GM18861 (cell line): ENCODE data around the gene EML5.

Experiments
- ATAC-seq: cut with Tn5 transposase; IDR thresholded peaks from one replicate; pipeline ENCODE4 v1.9.1; 2021; ENCODE audit not compliant: unreplicated experiment

The EML5 gene

GRCh38 chr14:88618476-88618875, 174.3 kb downstream of the EML5 start:
- no peak for ATAC-seq

- no peak for ATAC-seq
These were observed 175.3 kb downstream of the EML5 start for GRCh38 chr14:88617479-88617878.

DNA sequence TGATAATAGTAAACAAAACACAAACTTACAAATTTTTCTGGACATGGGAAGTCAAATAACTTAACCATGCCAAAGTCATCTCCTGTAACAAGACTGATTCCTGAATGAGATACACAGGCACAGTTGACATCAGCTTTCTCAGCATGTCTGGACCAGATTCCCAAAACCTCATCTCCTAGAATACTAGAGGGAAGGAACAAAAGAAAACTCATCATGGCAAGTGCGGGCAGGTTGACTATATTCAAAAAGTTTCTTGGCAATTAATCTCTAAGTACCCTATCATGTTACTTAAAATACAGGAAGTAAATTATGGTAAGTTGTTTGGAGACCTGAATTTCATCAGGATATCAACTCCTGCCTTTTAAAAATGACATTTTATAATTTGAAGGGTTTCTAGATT, 176.1 kb downstream of the EML5 start:
- no peak for ATAC-seq

- ATAC-seq = no peak
These were observed 178.4 kb downstream of the EML5 start for GRCh38 chr14:88614218-88614907.

DNA sequence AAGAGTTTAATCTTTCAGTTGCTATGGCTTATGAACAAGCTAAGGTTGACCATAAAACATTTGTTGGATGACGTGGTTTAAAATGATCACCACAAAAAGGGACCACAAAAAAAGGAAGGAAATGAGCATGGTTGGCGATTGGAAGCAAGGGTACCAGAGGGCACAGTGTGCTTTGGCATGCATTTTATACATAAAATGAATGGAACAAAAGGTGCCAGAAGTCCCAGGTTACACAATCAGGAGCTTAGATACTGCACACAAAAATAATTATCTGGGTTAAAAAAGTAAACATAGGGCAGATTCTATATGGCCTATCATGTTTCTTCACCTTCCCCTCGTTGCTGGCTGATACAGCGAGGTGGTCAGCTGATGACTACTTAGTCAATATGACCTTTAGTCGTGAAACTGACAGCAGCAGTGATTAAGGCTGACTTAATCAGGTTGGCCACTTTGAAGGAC, 179.2 kb downstream of the EML5 start:
- no peak for ATAC-seq

GRCh38 chr14:88612981-88613380, 179.8 kb downstream of the EML5 start:
- no peak for ATAC-seq

GRCh38 chr14:88611878-88612277, 180.9 kb downstream of the EML5 start:
- no peak for ATAC-seq

GRCh38 chr14:88607829-88608228, 184.9 kb downstream of the EML5 start:
- ATAC-seq = no peak

DNA sequence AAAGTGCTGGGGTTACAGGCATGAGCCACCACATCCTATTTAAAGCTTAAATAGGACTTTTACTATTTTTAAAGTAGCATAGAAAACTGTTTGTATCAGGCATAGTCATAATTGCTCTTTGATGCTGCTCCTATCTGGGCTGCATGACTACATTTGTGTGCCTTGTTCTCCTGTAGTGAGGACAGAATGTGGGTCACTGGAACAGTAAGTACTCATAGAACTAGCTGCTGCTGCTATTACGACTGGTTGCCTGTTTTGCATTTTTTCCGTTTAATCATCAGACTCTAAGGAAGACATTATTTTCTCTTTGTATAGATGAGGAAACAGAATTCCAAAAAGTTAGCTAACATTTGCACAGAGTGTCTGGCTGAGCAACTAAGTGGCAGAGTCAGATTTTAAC, 187.2 kb downstream of the EML5 start:
- no peak for ATAC-seq

DNA sequence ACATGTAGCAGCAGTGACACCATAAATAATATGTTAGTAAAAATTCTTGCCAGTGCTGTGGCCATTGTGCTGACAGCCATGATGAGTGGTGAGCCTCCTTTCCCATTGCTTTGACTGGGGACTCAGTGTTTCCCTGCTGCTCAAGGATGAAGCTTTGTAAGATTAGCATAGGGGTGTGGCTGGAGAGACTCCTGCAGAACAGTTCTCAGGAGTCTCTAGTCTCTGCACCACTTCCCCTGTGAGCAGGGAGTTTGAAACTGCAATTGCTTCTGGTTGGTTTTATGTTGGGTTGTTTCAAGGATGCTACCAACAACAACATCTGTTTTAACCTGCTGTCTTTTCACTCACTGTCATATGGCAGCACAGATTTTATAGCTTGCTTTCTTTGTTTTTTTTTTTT, 188.5 kb downstream of the EML5 start:
- ATAC-seq = no peak

DNA sequence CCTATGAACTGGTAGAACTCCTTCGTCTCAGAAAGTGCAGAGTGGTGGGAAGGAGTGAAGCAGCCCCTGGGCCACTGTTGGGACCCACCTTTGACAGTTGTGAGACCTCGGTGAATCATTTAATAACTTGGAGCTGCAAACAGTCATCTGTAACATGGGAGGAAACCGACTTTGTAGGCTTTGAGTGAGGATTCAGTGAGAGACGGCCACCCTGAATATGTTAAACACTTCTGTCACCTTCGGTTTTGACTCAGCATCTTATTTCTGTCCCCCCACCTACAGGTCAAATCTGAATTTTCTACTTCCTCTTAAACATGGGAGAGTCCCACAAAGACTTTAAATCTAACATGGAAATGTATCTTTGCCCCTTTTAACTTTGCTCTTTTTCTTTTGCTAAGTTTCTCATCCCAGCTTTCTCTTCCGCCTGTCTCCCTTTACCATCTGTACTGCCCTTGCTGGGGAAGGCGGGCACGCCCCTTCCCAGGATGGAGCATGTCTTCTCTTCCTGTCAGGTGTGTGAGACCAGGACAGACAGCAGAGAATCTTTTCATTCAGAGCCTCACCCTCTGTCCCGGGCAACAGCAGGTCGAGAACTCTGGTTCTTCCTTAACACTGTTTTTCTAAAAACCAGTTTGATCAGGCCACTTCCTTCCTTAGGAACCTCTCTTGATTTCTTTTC, 192.9 kb downstream of the EML5 start:
- ATAC-seq = peak; percentile 94

GRCh38 chr14:88599326-88599725, 193.4 kb downstream of the EML5 start:
- ATAC-seq = no peak

DNA sequence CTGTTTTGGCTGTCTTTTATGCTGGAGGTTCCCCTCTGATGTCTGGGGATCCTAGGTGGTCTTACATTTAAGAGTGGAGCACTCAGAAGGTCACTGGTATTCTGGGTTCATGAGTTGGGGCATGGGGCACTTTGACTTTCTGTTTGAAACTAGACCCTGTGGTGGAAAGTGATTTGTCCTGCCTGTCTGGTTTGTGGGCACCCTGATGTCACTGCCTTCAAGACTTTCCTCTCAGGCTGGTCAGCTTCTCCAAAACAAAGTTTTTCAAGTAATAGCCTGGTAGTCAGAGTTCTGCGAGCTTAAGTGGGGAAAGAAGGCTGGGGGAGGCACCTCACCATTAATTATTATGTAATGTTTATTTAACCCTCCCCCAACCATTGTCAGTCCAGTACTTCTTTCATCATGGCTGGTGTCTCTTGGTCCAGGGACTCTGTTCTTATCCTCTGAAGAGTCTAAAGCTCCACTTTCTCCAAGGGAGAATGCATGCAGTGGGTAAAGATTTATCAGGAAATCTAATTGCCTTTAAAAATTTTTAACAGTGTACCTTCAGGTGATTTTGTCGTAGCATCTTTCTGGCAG, 194.6 kb downstream of the EML5 start:
- no peak for ATAC-seq

DNA sequence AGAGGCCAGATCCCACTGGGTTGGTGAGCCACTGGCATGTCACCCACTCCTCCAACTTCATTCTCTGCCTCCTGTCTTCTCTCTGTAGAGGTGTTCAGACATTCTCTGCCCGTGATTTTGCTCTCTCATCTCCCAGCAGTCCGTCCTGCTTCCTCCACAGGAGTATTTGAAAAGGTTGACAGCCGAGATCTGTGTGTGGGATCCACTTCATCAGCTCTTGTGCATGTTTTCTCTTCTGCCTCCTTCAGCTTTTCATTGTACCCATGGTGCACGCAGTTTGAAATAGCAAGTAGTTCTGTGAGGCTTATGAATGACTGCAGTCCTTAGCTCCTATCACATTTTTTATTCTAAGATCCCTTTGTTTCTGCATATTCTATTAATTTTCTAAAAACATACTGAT, 195.2 kb downstream of the EML5 start:
- ATAC-seq = no peak

DNA sequence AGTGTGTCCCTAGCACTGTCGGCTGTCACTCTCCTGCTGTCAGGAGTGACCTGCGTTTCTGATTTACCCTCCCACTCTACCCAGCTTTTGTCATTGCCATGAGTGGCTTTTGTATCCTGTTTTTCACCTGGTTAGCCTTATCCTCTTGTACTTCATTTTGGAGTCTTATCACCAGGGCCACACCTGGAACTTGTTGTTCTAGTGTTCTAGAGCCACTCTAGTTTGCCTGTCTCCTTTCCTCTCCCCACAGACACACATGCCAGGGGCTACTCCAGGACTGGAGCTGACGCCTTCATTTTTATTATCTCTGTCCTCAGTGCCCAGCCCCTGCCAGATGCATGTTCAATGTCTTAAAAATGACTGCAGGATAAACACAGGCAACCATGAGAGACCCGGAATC, 195.7 kb downstream of the EML5 start:
- no peak for ATAC-seq

DNA sequence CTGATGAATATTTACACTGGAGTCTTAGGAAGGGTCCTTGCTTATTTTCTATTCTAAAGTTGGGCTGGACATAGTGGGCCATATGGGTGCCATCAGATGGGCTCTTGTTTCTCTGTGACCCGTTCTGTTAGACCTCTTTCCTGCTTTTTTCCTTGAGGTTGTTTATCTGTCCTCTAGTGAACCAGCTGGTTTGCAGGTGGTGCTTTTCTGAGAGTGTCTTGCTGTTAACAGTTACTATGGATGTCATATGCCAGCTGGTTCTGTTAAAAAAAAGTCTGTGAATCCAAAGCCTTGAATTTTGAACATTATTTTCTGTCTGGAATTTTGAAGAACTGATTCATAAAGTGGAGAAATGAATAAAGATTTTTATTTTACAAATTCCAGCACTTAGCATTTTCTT, 200.7 kb downstream of the EML5 start:
- ATAC-seq = no peak

- no peak for ATAC-seq
These were observed 202.6 kb downstream of the EML5 start for GRCh38 chr14:88590173-88590572.

DNA sequence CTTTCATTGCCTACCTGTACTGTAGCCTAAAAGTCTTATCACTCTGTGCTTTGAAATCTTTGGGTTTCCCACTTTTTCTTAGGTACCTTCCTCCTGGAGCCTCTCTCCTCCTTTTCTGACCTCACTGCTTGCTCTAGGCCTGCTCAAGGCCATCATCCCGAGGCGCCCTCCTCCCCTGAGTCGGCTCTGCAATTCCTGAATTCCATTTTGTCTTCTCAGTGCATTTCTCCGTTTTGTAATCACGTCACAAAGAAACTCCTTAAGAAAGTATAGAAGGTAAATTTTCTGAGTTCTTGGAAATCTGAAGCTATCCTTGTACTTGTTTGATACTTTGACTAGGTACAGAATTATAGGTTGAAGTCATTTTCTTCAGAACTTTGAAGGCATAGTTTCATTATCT, 204.7 kb downstream of the EML5 start:
- ATAC-seq = no peak

GRCh38 chr14:88584451-88584850, 208.3 kb downstream of the EML5 start:
- no peak for ATAC-seq

- no peak for ATAC-seq
These were observed 216.5 kb downstream of the EML5 start for GRCh38 chr14:88576222-88576621.

DNA sequence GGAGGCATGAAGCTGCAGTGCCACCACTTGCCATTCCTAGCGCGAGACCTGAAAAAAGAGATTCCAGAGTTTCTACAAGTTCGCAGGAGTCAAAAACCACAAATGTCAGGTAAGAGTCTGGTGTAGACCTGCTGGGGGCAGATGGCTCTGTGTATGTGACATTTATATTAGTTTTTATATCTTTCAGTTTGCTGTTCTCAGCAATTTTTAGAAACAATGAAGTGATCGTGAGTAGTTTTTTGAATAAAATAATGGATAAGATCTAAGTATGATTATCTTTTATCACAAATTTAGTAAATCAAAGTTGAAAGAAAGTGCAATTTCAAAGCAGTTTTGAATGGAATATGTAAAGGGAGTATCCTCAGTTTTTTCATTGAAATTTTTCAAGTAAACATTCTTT, 220.6 kb downstream of the EML5 start:
- no peak for ATAC-seq

- no peak for ATAC-seq
These were observed 224.6 kb downstream of the EML5 start for GRCh38 chr14:88568196-88568595.
